GM12875 (cell line): Measurements from ENCODE around the gene PPP1CC.
"Not testable (repeated sequence)": the region's sequence is repeated elsewhere in the genome, so short reads cannot be mapped to it uniquely, and the experiment has no call there.

Experiments used
- H3K4me3 ChIP-seq: one replicate; pipeline ENCODE4 v1.5.1; 2011; ENCODE audit warnings: low read depth, low read length, control low read depth
- CTCF ChIP-seq: IDR thresholded peaks from 2 replicates; pipeline ENCODE4 v1.5.1; 2011; ENCODE audit warnings: low read depth, mild to moderate bottlenecking, control low read depth, inconsistent platforms, low read length, moderate library complexity, borderline replicate concordance; ENCODE audit not compliant: insufficient read depth

PPP1CC gene

GRCh38 chr12:110743571-110744093, 941 bp upstream of the PPP1CC start:
- TF ChIP-seq CTCF, result no peak
- no peak overlapping the region for H3K4me3 ChIP-seq

GRCh38 chr12:110742096-110742717, 484 bp downstream of the PPP1CC start:
- TF ChIP-seq CTCF, result no peak
- peak overlapping the region; percentile 94 for H3K4me3 ChIP-seq

GRCh38 chr12:110741341-110742095, 1.2 kb downstream of the PPP1CC start:
- peak overlapping the region; percentile 94 for H3K4me3 ChIP-seq
- TF ChIP-seq CTCF, result no peak

- TF ChIP-seq CTCF, result no peak
- H3K4me3 ChIP-seq, result peak overlapping the region; percentile 26
These were observed 2.8 kb downstream of the PPP1CC start for GRCh38 chr12:110739894-110740293.

GRCh38 chr12:110739488-110739887, 3.2 kb downstream of the PPP1CC start:
- H3K4me3 ChIP-seq, result peak overlapping the region; percentile 16
- no peak for TF ChIP-seq CTCF

- H3K4me3 ChIP-seq, result no peak overlapping the region
These were observed 5.2 kb downstream of the PPP1CC start for GRCh38 chr12:110737532-110737931.

GRCh38 chr12:110737016-110737415, 5.7 kb downstream of the PPP1CC start:
- H3K4me3 ChIP-seq, result not testable (repeated sequence)

More at GRCh38 chr12:110737532-110737931, 5.2 kb downstream of the PPP1CC start:
- TF ChIP-seq CTCF, result no peak
